ENCODE measurements around the gene ARHGAP24.

GRCh38 chr4:85632981-85633380 lies 158.0 kb downstream of the ARHGAP24 start:
- TF ChIP-seq CTCF (IDR thresholded peaks at IDR 0.05) (no peak), POLR2A (IDR thresholded peaks at IDR 0.05) (no peak)

Measured in esophagus squamous epithelium (tissue), 4 donors.